HG02571 (cell line): ENCODE measurements around the gene LRP1.

Experiments used
- ATAC-seq: cut with Tn5 transposase; IDR thresholded peaks from one replicate; pipeline ENCODE4 v1.9.1; 2021; ENCODE audit warnings: mild to moderate bottlenecking, moderate library complexity; ENCODE audit not compliant: unreplicated experiment

The LRP1 gene

DNA sequence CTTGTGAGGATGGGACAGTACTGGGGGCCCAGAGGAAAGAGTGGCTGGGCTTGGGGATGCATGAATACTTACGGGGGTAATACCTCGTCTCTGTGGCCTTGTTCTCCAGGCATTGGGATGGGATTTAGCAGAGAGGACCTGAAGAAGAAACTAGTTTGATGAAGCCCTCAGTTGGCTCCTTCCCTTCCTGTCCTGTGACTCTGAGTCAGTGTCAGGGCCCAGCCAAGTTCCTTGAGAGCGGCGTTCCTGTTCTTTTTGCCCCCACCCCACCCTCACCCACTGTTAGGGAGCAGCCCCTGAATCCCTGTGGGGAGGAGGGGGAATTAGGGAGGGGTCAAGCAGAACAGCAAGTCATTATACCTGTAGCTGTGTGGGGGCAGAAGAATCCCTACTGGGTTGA lies 24.4 kb downstream of the LRP1 start:
- ATAC-seq: no peak

DNA sequence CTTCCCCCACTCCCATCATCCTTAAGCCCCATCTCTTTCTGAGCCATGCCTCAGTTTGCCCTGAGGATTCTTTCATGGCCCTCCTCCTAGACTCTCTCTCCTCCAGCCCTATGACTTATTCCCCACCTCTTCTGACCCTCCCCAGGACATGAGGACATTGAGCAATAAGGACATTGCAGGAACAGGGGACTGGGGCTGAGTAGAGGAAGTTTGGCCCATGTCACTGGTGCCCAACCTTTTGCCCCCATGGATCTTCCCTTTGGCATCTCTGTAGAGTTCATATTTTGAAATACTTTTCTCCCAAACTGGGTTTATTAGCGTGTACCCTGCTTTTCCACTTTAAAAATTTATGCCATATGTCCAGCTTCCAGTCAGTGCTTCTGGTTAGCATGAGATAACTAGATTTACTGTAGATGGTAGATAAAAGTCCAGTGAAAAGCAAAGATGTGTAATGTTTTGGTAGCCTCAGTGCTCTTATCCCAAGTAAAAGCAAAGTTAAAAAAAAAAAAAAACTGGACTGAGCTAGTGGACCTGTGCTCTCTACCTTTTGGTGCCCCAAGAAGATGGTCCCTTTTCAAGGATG lies 25.2 kb downstream of the LRP1 start:
- ATAC-seq: no peak

DNA sequence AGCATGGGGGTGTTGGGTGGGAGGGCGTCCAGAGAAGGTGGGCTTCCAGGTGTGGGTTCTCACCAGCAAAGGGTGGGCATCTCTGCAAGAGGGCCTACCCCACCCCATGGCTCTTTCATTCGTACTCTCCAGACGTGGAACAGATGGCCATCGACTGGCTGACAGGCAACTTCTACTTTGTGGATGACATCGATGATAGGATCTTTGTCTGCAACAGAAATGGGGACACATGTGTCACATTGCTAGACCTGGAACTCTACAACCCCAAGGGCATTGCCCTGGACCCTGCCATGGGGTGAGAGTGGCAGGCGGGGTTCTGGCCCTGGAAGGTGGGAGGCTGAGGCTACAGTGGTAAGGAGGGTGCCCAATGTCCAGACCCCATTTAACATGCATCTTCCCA lies 25.8 kb downstream of the LRP1 start:
- no peak for ATAC-seq

DNA sequence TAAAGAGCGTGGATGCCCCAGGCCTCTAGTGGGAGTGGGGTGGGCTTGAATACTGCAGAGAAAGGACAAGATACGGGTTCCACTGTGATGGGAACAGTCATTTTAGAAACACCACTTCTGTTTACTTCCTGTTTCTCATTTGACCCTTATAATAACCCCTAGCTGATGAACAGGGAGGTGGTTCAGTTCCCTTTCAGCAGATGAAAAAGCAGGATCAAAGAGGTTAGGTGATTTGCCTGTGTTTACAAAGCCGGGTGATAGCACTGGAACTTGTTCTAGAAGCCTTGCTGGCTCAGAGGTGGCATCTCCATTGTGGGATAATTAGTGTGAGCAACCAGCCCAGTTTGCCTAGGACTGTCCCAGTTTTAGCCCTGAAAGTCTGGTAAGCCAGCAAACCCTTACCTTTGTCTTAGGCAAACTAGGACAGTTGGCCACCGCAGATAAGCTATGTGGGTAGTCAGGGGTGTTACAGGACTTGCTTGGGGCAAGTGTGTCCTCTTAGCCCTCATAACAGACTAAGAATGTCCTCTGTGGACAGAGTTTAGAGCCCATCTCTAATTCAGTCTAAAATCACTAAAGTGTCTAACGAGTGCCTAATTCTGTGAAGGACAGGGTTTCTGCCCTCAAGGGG lies 26.6 kb downstream of the LRP1 start:
- ATAC-seq: no peak

DNA sequence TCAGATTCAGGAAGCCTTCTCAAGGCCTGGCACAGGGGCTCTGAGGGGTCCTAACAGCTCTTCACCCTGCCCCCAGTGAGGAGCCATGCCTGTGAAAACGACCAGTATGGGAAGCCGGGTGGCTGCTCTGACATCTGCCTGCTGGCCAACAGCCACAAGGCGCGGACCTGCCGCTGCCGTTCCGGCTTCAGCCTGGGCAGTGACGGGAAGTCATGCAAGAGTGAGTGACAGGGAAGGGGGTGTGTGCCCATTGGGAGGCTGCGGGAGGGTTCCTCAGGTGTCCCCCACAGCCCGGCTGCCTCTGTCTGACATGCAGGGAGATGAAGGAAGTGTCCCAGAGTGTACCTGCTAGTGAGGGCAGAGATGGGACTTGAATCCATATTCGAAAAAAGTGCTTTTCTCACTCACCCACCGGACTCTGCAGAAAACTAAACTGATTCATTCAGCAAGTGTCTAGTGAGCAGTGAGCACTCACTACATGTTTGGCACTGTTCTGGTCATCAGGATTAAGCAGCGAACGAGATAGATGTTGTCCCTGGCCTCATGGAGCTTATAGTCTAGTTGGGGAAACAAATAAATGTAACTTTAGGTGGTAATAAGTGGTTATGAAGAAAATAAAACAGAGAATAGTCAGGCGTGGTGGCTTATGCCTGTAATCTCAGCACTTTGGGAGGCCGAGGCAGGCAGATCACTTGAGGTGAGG lies 28.6 kb downstream of the LRP1 start:
- ATAC-seq: no peak

DNA sequence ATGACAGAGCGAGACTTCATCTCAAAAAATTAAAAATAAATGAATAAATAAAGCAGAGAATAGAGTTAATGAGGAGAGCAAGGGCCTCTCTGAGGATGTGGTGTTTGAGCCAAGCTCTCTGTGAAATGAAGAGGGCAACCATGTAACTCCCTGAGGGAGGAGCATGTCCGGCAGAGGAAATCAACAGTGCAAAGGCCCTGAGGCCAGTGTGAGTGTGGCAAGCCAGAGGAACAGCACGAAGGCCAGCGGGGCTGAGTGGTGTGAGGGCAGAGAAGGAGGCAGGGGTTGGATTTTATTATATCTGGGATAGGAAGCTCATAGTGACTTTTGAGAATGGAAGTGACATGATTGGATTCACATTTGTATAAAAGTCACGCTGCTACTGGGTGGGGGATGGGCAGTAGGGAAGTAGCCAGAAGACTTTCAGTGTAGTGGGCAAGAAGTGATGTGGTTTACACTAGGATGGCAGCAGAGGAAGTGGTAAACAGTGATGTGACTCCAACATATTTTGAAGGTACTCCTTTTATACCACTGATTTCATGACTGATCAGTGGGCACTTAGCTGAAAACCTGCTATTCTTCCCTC lies 29.4 kb downstream of the LRP1 start:
- no peak for ATAC-seq

DNA sequence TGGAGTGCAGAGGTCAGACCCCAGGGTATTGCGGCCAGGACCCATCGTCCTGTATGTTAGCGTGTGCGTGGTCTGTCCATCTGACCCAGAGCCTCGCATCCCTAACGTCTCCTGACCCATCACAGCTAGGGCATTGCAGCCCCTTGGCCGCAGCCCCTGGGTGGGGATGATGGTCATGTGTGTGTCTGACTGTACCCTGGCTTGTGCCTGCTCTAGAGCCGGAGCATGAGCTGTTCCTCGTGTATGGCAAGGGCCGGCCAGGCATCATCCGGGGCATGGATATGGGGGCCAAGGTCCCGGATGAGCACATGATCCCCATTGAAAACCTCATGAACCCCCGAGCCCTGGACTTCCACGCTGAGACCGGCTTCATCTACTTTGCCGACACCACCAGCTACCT lies 29.9 kb downstream of the LRP1 start:
- no peak for ATAC-seq

DNA sequence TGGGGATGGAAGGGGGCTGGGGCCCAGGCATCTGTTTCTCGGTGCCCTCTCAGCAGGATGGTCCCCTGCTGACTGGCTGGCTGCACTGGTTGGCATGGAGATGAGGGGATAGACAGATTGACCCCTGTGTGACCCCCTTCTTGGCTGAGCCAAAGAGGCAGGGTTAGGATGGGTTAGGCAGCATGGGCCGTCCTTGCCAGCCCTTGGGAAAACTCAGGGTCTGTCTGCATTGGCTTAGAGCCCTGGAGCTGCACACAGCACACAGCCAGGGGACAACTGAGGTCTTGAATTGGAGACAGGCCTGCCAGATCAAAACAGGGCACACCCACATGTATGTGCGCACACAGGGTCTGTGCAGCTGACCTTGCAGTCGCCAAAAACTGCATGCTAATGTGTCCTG lies 30.4 kb downstream of the LRP1 start:
- no peak for ATAC-seq

DNA sequence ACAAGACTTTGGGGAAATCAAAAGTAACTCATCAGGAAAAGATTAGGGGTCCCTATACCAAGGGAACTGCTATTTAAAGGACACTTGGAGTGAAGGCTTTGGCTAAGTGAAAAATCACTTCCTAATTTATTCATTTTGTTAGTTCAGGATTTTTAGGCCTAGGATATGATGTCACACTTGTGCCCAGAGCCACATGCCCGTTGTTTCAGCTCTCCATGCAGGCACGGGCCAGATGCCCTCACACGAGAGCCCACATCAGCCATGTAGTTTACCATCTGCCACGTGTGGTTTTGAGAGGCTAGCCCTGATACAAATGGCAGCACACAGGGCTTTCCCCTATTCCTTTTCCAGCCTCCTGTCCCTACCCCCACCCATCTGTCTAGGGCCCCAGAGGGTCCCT lies 31.0 kb downstream of the LRP1 start:
- ATAC-seq: no peak

DNA sequence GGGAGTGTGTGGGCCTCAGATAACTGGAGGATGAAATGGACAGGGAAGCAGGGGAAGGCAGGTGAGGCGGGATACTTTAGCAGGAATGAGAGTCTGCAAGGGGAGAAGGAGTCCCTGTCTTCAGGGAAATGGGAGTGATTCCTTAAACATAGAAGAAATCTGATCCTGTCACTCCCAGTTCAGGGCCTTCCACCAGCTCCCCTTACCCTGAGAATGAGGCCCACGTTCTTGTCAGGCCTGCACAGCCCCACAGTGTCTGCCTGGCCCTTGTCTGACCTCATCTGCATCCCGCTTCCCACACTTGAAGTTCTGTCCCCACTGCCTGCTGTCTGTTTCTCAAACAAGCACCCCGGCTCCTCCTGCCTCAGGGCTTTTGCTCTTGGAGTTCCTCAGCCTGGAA lies 31.8 kb downstream of the LRP1 start:
- ATAC-seq: no peak

DNA sequence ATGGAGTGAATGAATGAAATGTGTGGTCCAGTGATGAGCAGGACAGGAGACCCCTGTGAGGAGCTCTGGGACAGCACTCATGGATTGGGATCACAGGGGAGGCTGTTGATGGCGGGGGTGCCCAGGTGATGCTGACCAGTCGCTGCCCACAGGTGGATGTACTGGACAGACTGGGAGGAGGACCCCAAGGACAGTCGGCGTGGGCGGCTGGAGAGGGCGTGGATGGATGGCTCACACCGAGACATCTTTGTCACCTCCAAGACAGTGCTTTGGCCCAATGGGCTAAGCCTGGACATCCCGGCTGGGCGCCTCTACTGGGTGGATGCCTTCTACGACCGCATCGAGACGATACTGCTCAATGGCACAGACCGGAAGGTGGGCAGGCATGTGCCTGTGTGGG lies 32.5 kb downstream of the LRP1 start:
- ATAC-seq: no peak

DNA sequence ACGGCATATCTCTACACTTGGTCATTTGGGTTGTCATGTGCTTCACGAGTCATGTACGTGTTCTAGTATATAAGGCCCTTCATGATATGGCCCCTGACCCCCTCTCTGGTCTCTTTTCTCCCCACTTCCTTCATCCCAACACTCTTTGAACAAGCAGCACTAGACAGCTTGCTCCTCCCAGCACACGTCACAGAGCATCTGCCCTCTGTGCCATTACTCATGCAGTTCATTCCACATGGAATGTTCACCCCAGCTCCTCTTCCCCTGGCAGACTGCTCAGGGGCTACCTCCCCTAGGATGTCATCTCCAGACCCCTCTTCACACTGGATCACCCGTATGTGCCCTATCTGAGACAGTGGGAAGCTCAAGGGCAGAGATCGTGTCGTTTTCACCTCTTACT lies 33.2 kb downstream of the LRP1 start:
- no peak for ATAC-seq

DNA sequence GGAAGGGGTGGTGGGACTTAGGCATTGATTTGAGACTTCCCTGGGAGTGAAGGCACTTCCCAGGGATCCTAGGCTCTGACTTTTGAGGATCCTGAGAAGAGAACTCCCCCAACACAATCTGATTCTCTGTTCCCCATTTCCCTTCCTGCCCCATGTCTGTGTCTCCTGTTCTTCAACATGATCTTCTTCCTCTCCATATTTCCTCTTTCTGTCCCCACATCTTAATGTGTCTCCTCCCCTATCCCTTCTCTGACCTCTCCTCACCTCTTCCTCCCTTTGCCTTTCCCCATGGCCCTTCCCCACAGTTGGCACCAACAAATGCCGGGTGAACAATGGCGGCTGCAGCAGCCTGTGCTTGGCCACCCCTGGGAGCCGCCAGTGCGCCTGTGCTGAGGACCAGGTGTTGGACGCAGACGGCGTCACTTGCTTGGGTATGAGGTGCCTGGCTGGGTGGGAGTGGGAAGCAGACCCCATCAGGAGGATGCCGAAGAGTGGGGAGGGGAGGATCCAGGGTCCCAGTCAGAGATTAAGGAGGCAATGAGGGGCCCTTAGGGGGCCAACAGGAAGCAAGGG lies 34.4 kb downstream of the LRP1 start:
- ATAC-seq: no peak

DNA sequence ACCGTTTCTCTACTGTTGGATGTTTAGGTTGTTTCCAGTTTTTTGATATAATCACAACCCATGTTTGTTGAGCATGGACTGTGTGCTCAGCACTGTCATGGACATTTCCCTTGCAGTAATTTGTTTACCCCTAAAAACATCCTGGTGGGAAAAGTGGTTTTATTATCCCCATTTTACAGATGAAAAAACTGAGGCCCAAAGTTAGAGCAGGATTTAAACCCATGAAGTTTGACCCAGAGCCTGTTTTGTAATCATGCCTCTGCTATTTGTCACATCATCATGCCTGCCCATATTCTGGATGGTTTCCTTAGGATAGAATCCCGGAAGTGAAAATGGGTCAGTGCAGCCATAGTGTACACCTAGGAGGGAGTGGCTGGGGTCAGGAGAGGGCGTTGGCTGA lies 36.2 kb downstream of the LRP1 start:
- ATAC-seq: no peak

DNA sequence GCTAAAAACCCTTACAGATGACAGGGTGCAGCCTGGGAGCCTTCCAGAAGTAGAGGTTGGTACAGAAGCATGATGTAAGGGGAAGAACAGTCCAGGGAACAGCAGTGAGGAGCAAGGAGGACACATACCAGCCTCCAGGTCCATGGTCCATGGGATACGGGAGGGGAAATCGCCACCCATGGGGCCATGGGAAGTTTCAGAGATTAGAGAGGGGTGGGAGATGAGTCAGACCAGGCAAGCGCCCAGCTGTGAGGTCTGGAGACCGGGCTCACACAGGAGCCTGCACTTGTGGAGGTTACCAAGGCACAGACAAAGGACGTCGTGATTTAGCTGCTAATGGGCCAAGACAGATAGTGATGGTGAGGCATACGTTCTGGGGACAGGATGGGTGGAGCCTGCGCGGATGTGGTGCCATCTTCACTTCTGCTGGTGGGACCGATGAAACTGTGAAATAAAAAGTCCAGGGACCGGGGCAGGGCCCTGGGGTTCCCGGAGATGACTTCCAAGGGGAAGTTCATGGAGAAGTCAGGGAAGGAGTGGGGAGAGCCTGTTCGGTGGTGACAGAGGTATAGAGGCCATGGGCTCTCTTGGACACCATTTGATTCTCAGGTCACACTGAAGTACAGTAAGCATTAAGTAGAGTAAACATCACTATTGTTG lies 36.8 kb downstream of the LRP1 start:
- no peak for ATAC-seq

DNA sequence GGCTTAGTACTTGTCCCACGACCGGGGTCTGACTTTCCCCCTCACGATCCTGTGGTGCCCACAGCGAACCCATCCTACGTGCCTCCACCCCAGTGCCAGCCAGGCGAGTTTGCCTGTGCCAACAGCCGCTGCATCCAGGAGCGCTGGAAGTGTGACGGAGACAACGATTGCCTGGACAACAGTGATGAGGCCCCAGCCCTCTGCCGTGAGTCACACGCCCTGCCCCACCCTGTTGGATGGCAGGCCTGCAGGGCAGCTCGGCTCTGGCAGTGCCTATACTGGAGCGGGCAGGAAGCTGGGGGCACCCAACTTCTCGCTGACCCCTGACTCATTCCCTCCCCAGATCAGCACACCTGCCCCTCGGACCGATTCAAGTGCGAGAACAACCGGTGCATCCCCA lies 37.5 kb downstream of the LRP1 start:
- no peak for ATAC-seq

DNA sequence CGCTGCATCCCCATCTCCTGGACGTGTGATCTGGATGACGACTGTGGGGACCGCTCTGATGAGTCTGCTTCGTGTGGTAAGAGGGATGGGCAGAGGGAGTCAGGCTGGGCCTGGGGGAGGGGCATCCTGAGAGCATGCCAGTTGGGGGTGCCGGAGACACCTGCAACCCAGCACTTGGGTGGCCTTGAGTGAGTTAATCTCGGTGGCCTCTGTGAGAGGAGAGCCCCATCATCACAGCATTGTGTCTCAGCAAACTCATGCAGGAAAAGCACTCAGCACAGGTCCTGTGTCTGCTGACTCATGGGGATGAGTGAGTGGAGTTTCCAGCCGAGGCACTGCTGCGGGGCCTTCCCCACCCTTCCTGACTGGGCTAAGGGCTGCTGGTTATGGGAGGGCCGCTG lies 38.7 kb downstream of the LRP1 start:
- ATAC-seq: no peak

DNA sequence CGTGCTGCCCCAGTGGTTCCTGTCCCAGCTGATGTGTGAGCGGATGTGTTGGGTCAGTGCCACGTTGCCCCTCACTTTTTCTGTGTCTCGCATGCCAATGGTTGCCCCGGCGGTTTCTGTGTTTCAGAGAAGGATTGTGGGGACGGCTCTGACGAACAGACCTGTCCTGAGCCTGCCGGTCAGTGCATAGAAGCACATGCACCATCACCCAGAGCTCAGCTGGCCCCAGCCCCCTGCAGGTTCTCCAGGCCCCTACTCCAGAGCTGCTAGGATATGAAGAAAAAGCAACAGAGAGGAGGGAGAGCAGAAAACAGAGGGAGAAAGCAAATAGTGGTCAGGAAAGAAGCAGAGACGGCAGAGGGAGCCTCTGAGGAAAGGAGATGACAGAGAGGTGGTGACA lies 39.8 kb downstream of the LRP1 start:
- no peak for ATAC-seq

DNA sequence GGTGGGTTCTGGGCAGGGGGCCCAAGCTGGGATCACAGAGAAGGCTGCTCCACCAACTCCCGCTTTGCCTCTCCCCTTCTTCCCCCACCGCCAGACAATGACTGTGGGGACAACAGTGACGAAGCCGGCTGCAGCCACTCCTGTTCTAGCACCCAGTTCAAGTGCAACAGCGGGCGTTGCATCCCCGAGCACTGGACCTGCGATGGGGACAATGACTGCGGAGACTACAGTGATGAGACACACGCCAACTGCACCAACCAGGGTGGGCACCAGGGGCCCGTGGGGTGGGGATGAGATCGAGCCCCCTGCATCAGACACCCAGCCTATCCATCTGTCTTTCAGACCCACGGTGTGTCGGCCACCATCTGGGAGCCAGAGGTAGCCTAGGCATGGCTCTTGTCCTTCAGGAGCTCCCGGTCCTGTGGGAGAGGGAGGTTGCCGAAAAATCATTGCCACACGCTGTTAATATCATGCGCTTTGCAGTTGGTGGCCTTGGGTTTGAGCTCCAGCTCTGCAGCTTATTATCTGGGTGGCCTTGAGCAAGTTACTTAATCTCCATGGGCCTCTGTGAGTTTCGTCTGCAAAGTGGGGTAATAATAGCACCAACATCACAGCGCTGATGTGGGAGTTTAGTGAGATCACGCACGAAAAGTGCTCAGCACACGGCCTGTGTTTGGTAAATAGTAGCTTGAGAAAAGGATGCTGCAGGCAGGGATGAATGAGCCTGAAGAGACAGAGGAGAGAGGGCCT lies 40.9 kb downstream of the LRP1 start:
- no peak for ATAC-seq

DNA sequence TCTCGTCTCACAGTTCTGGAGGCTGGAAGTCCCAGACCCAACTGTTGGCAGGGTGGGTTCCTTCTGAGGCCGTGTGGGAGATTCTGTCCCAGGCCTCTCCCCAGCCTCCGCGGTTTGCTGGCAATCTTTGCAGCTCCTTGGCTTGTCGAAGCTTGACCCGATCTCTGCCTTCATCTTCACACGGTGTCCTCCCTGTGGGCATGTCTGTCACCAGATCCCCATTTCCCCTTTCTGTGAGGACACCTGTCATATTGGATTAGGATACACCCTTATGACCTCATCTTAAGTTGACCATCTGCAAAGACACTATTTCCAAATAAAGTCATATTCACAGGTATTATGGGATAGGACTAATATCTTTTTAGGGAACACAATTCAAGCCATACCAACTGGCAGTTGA lies 41.7 kb downstream of the LRP1 start:
- ATAC-seq: no peak

DNA sequence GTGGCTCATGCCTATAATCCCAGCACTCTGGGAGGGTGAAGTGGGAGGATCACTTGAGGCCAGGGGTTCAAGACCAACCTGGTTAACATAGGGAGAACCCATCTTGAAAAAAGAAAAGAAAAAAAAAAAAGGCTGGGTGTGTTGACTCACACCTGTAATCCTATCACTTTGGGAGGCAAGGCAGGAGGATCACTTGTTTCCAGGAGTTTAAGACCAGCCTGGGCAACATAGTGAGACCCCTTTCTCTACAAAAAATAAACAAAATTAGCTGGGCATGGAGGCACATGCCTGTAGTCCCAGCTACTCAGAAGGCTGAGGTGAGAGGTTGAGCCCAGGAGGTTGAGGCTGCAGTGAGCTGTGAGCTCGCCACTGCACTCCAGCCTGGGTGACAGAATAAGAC lies 42.1 kb downstream of the LRP1 start:
- ATAC-seq: no peak
